Natural killer cell treated with Interleukin-12 subunit alpha and Interleukin-12 subunit beta and Interleukin-15 and Interleukin-18, amount 100 ng/mL, for 72 hours (primary cell): ENCODE data around the gene DLG5. TPM values are rescaled to one million over a fixed set of nuclear protein-coding genes. Genes with fewer than 3 reads are reported as not detected.

Source experiments
- ATAC-seq, 2 donors: fragments of 150-1000 bp; cut with Tn5 transposase in 1 of 2; sonication (Bioruptor Pico), chemical (Tn5 transposase) in 1 of 2; 2 replicates each; pipeline ENCODE4 v1.10.0; 2021
- DNase-seq: peaks from one replicate; pipeline ENCODE4 v3.0.0; 2022; ENCODE audit warnings: low spot score
- H3K27ac Mint-ChIP-seq, 2 donors: 1 replicate in 1 of 2; 2 replicates in 1 of 2; pipeline ENCODE4 v1.8.0; 2022; ENCODE audit warnings: mixed read lengths in 2 of 2, mild to moderate bottlenecking in 1 of 2, moderate library complexity in 1 of 2
- H3K27me3 Mint-ChIP-seq, 2 donors: 1 replicate in 1 of 2; 2 replicates in 1 of 2; pipeline ENCODE4 v1.8.0; 2022; ENCODE audit warnings: mixed read lengths in 2 of 2
- H3K36me3 Mint-ChIP-seq: one replicate; pipeline ENCODE4 v1.8.0; 2022; ENCODE audit warnings: mixed read lengths
- H3K4me1 Mint-ChIP-seq, 2 donors: 1 replicate in 1 of 2; 2 replicates in 1 of 2; pipeline ENCODE4 v1.8.0; 2022; ENCODE audit warnings: low read depth in 2 of 2, mixed read lengths in 2 of 2, mild to moderate bottlenecking in 1 of 2
- H3K4me3 Mint-ChIP-seq: one replicate; pipeline ENCODE4 v1.8.0; 2022; ENCODE audit warnings: mixed read lengths
- H3K9me3 Mint-ChIP-seq: 2 replicates; pipeline ENCODE4 v1.8.0; 2022; ENCODE audit warnings: mixed read lengths
- total RNA-seq, 2 donors: library from RNA; stranded (reverse); gene quantifications; one replicate each; pipeline ENCODE4 v1.2.3, GENCODE V29; 2022

Gene DLG5
- total RNA-seq, 2 donors from 2014 or later, result 8.5 to 12.3 TPM

DNA sequence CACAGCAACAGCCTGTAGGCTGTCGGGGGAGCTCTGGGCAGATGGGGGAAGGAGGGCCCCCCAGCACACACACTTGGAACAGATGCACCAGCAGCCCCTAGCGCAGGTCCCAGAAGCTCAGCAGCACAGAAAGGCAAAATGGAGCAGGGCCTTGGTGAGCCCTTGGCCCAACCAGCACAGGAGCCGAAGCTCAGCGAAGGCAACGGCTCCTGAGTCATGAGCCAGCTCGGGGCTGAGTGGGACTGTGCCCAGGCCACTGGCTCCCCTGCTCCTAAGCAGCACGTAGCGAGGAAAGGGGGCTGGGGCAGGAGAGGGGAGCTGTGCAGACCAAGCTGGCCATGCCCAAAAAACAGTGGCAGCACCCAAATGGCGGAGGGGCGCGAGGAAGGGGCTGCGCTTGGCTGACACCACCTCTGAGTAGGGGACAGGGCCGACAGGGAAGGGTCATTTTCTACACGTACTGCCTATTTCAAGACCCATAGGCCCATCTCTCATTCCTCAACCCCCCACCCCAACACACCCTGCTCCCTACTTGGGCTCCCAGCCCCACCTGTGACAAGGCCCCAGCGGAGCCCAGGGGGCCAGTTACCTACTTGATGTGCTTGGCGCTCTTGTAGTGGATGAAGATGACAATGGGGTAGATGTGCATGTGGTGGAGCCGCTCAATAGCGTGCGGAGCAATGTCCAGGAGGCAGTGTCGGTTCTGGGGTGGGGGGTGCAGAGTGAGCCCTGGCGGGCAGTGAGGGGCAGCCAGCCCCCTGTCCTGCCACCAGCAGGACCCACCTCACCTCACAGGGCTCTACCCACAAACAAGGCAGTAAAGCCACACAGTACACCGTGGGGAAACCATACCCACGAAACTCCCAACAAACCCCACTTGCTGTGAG lies 132.1 kb downstream of the DLG5 start:
- H3K4me3 Mint-ChIP-seq, result no peak overlapping the region
- peaks cover 11% of the 10 kb centered on the region for H3K36me3 Mint-ChIP-seq
- DNase-seq, result no peak
- no peaks in the 10 kb centered on the region for H3K27me3 Mint-ChIP-seq
- H3K4me1 Mint-ChIP-seq, result peaks cover 11 to 20% of the 10 kb centered on the region in 2 donors
- H3K27ac Mint-ChIP-seq, result no peak overlapping the region
- H3K9me3 Mint-ChIP-seq, result no peaks in the 10 kb centered on the region
- no peak for ATAC-seq

DNA sequence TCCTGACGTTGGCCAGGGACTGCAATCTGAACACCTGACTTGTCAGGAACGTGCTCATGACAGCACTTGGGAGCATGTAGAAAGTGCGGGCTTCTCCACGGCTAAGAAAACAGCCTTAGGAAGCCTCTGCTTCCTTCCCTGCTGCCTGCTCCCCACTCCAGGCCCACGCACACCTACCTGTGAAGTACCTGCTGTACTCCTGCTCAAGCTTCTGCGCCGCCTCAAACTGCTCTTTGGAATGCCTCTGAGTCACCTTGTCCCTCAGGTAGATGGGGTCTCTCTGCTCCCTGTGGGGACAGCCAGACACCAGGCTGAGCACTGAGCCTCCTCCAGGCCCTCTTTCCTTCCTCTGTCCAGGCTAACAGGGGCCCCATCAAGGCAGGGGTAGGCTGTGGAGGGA lies 132.7 kb downstream of the DLG5 start:
- Mint-ChIP-seq H3K27ac (no peak overlapping the region), H3K36me3 (peaks cover 11% of the 10 kb centered on the region), H3K4me3 (no peak overlapping the region), H3K27me3 (no peaks in the 10 kb centered on the region), H3K9me3 (no peaks in the 10 kb centered on the region), H3K4me1 (peaks cover 4 to 14% of the 10 kb centered on the region in 2 donors)
- DNase-seq (no peak), ATAC-seq (no peak)

DNA sequence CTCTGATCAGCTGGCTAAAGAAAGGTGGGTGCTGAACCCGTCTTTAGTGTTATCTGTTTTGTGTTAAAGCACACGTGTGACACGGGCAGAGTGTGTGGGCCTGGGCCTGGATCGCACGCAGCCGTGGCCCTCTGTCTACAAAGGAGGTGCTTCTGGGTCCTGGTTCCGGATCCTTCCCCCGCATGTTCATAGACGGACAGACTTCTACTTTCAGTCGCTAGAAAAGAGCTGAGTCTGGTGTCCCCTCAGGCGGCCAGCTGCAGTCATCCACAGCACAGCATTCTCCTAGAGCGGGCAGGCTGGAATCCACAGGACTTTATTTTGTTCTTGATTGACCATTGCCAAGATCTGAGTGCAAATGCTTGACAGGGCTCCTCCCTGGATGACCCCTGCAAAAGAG lies 134.4 kb downstream of the DLG5 start:
- ATAC-seq (no peak), DNase-seq (peak; percentile 40)
- Mint-ChIP-seq H3K4me3 (no peak overlapping the region), H3K27ac (no peak overlapping the region), H3K9me3 (no peaks in the 10 kb centered on the region), H3K36me3 (peaks cover 7% of the 10 kb centered on the region), H3K4me1 (peaks cover 0 to 10% of the 10 kb centered on the region in 2 donors), H3K27me3 (no peaks in the 10 kb centered on the region)

DNA sequence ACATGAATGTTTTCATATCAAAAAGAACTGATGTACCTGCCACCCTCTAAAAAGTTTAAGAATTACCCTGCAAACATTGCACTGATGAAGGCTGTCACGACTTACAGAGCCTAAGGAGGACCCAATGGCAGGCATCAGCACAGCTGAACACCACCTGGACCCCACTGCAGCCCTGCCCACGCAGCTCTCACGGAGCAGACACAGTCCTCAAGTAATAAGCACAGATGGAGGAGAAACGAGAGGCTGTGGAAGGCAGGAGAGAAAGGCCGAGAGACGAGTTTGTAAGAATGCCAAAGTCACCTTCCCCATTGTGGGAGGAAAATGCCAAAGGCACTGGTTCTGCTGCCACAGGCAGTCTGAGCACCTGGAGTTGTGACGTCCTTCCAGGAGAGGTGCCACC lies 135.0 kb downstream of the DLG5 start:
- Mint-ChIP-seq H3K4me3 (no peak overlapping the region), H3K36me3 (peaks cover 5% of the 10 kb centered on the region), H3K4me1 (peaks cover 0 to 6% of the 10 kb centered on the region in 2 donors), H3K27ac (peak overlapping the region in 1 of 2 donors; percentile 52), H3K27me3 (no peaks in the 10 kb centered on the region), H3K9me3 (no peaks in the 10 kb centered on the region)
- no peak for ATAC-seq
- peak; percentile 44 for DNase-seq

DNA sequence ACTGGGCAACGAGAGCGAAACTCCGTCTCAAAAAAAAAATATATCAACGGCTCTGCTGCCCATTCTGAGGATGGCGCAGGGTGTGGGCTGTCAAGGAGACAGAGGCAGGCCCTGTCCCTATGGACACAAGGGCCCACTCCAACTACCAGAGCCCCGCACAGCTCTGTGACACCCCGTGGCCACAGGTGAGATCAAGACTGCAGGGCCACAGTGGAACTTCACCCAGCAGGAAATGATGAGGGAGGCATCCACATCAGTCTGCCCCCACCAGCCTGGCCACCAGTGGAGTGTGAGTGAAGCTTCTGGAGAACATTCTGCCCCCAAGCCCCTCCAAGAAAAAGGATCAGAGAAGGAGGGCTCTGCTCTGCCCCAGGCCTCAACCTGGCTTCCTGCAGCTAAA lies 136.7 kb downstream of the DLG5 start:
- H3K4me3 Mint-ChIP-seq, result no peak overlapping the region
- peaks cover 5 to 6% of the 10 kb centered on the region in 2 donors for H3K4me1 Mint-ChIP-seq
- no peaks in the 10 kb centered on the region for H3K9me3 Mint-ChIP-seq

DNA sequence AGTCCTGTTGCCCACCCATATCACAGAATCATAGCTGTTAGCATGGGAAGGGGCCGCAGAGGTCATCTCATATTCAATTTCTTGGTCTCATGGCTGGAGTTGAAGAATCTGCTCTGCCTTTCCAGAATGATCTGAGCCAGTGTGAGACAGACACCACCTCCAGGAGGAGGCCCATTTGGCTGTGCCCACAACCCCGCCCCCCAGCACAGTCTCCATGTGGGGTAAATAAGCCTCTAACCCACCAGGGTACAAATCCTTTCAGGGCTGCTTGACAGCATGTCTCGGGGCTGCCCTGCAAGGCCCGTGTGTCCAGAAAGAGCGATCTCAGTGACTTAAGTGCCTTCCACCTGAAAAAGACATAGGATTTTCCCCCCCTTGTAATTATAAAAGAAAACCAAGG lies 137.5 kb downstream of the DLG5 start:
- no peak overlapping the region for H3K4me3 Mint-ChIP-seq
- H3K27me3 Mint-ChIP-seq, result no peaks in the 10 kb centered on the region
- no peak overlapping the region for H3K27ac Mint-ChIP-seq
- no peak for DNase-seq
- H3K9me3 Mint-ChIP-seq, result no peaks in the 10 kb centered on the region
- H3K36me3 Mint-ChIP-seq, result peaks cover 11% of the 10 kb centered on the region
- no peak for ATAC-seq
- peaks cover 5 to 6% of the 10 kb centered on the region in 2 donors for H3K4me1 Mint-ChIP-seq

More for the DNA sequence above, 136.7 kb downstream of the DLG5 start:
- Mint-ChIP-seq H3K36me3 (peaks cover 11% of the 10 kb centered on the region), H3K27me3 (no peaks in the 10 kb centered on the region), H3K27ac (no peak overlapping the region)
- ATAC-seq (no peak), DNase-seq (no peak)

DNA sequence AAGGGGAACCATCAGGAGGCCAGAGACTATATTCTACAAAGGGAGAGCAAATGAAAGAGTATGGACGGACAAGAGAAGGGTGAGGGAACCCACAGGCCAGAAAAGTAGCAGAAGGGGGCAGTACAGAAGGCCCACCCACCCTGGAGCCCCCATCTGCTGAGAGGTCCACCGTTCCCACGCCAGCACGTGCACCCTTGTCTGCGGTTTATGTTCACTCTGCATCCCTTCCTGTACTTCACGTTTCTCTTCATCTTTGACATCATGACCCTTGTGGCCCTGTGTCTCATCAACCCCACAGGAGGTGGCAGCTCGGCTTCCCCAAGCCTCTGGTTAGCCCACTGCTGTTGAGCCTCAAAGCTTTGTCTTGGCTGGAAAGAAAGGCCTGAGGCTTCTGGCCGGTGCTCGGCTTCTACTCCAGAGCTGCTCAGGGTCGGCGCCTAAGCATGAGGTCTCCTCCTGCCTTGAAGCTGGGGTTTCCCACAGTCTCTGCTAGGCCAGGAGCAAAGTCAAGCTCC lies 138.0 kb downstream of the DLG5 start:
- DNase-seq (no peak), ATAC-seq (no peak)
- Mint-ChIP-seq H3K4me3 (no peak overlapping the region), H3K4me1 (peaks cover 5 to 6% of the 10 kb centered on the region in 2 donors), H3K27me3 (no peaks in the 10 kb centered on the region), H3K9me3 (no peaks in the 10 kb centered on the region), H3K36me3 (peaks cover 11% of the 10 kb centered on the region), H3K27ac (peak overlapping the region in 1 of 2 donors; percentile 57)

DNA sequence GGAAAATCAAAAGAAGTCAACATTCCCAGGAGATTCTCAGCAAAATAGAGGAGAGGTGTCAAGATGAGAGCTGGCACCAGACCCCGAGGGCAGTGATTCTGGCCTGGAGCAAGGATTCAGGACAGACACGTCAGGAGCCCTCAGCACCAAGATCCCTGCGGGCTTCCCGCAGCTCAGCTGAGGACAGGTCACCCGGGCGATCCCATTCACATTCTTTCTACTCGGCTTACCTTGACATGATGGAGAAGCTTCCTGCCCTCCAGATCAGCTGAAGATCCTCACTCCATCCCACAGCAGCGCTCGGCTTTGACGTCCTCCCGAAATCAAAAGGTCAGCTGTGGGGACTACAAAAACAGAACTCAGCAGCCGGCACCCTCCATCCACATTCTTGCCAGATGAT lies 139.1 kb downstream of the DLG5 start:
- H3K4me3 Mint-ChIP-seq, result no peak overlapping the region
- peaks cover 11% of the 10 kb centered on the region for H3K36me3 Mint-ChIP-seq
- H3K4me1 Mint-ChIP-seq, result peaks cover 5 to 6% of the 10 kb centered on the region in 2 donors
- H3K27ac Mint-ChIP-seq, result peak overlapping the region in 1 of 2 donors; percentile 57
- ATAC-seq (no peak), DNase-seq (no peak)
- H3K9me3 Mint-ChIP-seq, result no peaks in the 10 kb centered on the region
- H3K27me3 Mint-ChIP-seq, result no peaks in the 10 kb centered on the region

DNA sequence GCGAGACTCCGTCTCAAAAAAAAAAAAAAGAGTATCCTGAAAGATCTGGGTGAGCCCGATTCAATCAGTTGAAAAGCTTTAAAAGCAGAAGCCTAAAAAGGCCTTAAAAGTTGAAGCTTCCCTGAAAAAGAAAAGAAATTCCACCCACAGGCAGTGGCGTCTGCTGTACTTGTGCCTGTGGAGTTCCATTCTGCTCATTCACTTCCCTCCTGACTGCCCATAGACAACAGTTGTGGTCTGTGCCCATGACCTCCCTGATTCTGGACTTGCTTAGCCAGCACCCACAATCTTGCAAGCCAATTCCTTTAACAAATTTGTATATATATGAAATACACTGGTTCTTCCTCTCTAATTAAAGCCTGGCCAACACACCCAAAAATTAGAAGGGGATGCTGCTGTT lies 141.7 kb downstream of the DLG5 start:
- Mint-ChIP-seq H3K9me3 (no peaks in the 10 kb centered on the region), H3K36me3 (peaks cover 7% of the 10 kb centered on the region), H3K27me3 (no peaks in the 10 kb centered on the region), H3K4me3 (no peak overlapping the region), H3K4me1 (peaks cover 3 to 5% of the 10 kb centered on the region in 2 donors), H3K27ac (no peak overlapping the region)
- DNase-seq (no peak), ATAC-seq (no peak)

DNA sequence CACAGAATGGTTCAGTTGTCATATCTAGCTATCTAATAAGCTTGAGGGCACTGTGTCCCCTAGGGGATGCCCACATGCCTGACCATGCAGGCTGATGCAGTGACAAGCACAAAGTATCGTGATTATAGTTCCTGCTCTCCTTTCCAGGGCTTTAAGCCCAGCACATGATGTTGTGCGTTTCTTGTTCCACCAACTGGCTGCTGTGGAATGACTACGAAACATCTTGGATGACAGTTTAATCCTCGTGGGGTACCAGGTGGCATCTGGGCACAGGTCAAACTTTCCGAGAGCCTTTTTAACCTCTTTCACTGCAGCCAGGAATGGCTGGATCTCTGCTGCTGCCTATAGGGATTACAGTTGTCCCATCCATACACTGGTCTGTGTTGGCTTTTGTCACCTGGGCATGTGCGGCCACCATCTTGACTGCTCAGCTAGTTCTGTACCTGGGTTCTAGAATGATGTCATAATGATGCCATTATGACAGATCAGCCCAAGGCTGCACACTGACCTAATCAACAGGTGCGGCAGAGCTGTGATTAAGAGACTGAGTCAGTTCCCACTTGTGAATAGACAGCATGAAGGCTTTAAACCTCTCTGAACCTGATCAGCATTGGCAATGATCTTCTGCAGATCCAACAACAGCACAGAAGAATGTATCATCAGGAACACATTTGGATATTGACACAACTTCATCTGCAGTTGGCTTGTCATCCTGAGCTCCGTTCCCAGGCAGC lies 144.1 kb downstream of the DLG5 start:
- H3K4me1 Mint-ChIP-seq, result peaks cover 0 to 5% of the 10 kb centered on the region in 2 donors
- H3K27ac Mint-ChIP-seq, result no peak overlapping the region
- H3K9me3 Mint-ChIP-seq, result no peaks in the 10 kb centered on the region
- peaks cover 13% of the 10 kb centered on the region for H3K36me3 Mint-ChIP-seq
- H3K27me3 Mint-ChIP-seq, result no peaks in the 10 kb centered on the region
- ATAC-seq (no peak), DNase-seq (no peak)
- no peak overlapping the region for H3K4me3 Mint-ChIP-seq

DNA sequence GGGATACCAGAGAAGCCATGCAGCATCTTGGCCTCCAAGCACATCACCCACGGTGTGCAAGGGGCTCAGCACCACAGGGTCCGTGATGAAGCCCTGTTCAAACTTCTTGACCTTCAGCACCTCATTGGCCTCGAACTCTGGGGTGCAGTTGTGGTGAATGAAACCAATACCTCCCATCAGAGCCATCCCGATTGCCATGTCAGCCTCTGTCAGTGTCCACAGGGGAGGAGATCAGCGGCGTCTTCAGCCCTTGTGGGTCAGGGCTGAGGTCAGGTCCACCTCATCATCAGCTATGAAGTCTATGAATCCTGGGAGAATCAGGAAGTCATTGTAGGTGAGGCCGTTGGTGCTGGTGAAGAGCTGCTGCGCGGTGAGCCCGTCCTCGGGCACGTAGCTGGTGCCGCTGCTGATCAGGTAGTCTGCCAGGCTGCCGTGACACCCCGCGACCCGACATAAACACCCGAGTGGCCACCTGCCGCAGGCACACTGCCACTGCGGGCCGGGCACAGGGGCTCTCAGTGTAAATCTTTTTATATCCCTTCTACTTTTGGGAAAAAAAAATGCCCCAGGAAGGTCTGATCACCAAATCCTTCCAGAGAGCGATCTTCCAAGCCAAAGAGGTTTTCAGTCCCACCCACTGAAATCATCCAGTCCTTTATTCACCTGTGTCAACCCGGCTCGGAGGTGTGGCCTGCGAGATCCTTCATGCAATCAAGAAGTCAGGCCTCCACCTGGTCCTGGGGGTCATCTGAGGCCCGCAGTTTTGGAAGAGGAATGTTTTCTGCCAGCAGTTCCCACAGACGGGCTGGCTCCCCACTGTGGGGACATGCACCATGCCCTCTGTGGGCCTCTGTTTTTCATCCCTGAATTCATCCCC lies 144.9 kb downstream of the DLG5 start:
- no peak for ATAC-seq
- no peak overlapping the region for H3K27ac Mint-ChIP-seq
- H3K27me3 Mint-ChIP-seq, result no peaks in the 10 kb centered on the region
- H3K9me3 Mint-ChIP-seq, result no peaks in the 10 kb centered on the region
- peaks cover 0 to 5% of the 10 kb centered on the region in 2 donors for H3K4me1 Mint-ChIP-seq
- H3K4me3 Mint-ChIP-seq, result no peak overlapping the region
- H3K36me3 Mint-ChIP-seq, result peaks cover 16% of the 10 kb centered on the region
- no peak for DNase-seq

DNA sequence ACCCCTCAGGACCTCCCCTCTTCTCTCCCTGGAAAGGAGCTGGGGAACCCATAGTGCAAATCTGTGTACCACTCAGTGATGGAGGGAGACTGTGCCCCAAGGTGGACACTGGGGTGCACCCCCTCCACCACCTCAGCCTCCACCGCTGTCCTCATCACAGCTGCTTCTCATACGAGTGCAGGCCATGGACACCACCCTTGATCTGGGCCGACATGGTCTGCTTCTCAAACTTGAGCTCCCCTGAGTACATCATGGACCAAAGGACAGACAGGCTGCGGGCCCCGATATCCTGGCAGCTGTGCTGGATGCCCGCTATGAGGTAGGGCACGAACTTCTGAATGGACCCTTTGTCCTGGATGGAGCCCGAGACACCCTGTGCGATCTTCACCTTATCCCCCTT lies 146.4 kb downstream of the DLG5 start:
- H3K27me3 Mint-ChIP-seq, result no peaks in the 10 kb centered on the region
- DNase-seq (no peak), ATAC-seq (no peak)
- no peak overlapping the region for H3K27ac Mint-ChIP-seq
- H3K4me3 Mint-ChIP-seq, result no peak overlapping the region
- H3K4me1 Mint-ChIP-seq, result no peaks in the 10 kb centered on the region
- H3K36me3 Mint-ChIP-seq, result peaks cover 16% of the 10 kb centered on the region
- H3K9me3 Mint-ChIP-seq, result peaks cover 5% of the 10 kb centered on the region

DNA sequence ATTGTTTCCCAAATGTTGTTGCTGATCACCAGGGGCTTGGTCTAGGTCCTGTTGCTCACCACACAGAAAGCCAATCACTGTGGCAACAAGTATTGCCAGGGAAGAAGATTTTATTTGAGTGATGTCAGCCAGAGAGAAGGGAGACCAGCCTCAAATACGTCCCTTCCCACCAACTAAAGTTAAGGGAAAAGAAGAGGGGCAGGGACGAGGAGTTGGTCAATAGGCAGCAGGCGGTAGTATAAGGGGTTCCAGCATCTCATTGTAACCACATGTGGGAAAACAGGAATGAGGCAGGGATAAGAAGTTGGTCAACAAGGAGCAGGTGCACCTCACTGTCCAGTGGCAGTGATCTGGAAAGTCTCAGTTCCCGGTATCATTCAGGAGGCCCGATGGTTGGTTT lies 150.1 kb downstream of the DLG5 start:
- Mint-ChIP-seq H3K4me3 (no peak overlapping the region), H3K27ac (no peak overlapping the region), H3K9me3 (peaks cover 5% of the 10 kb centered on the region), H3K36me3 (peaks cover 16% of the 10 kb centered on the region), H3K4me1 (peaks cover 0 to 5% of the 10 kb centered on the region in 2 donors), H3K27me3 (no peaks in the 10 kb centered on the region)
- DNase-seq, result no peak
- no peak for ATAC-seq
